ENCODE results near the gene EZH1.

DNA sequence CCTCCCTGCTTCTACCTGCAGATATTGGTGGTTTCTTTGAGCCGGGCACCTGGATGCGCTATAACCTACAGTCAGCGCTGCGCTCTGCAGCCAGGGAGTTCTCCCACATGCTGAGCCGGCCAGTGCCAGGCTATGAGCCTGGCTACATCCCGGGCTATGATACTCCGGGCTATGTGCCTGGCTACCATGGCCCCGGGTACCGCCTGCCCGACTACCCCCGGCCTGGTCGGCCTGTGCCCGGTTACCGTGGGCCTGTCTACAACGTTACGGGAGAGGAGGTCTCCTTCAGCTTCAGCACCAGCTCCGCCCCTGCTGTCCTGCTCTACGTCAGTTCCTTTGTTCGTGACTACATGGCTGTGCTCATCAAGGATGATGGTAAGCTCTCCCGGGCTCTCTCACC lies 49.3 kb downstream of the EZH1 start:
- no peak for TF ChIP-seq ZBTB7A (IDR thresholded peaks at IDR 0.05; ENCODE audit: low read depth)
- TF ChIP-seq, protein P1, sequence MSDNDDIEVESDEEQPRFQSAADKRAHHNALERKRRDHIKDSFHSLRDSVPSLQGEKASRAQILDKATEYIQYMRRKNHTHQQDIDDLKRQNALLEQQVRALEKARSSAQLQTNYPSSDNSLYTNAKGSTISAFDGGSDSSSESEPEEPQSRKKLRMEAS (IDR thresholded peaks at IDR 0.05) = no peak
- TF ChIP-seq EP300 (IDR thresholded peaks at IDR 0.05; ENCODE audit: borderline replicate concordance) = no peak
- TF ChIP-seq YY1 (IDR thresholded peaks at IDR 0.05; ENCODE audit: low read depth) = no peak
- no peak for TF ChIP-seq TAF1 (IDR thresholded peaks at IDR 0.05; ENCODE audit: low read depth)
- no peak for TF ChIP-seq FOXM1 (IDR thresholded peaks at IDR 0.05; ENCODE audit: borderline replicate concordance, low read depth)
- TF ChIP-seq TEAD4 (IDR thresholded peaks at IDR 0.05) = no peak
- no peak for TF ChIP-seq CEBPB (IDR thresholded peaks at IDR 0.05)
- TF ChIP-seq RAD21 (IDR thresholded peaks at IDR 0.05; ENCODE audit: low read depth) = no peak
- TF ChIP-seq EGR1 (IDR thresholded peaks at IDR 0.05) = no peak
- TF ChIP-seq, protein P2, sequence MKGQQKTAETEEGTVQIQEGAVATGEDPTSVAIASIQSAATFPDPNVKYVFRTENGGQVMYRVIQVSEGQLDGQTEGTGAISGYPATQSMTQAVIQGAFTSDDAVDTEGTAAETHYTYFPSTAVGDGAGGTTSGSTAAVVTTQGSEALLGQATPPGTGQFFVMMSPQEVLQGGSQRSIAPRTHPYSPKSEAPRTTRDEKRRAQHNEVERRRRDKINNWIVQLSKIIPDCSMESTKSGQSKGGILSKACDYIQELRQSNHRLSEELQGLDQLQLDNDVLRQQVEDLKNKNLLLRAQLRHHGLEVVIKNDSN (IDR thresholded peaks at IDR 0.05) = no peak

Data from Ishikawa (cell line).